ENCODE data around the gene STAT5A. TPM values are rescaled to one million over a fixed set of nuclear protein-coding genes. Genes with fewer than 3 reads are reported as not detected.

STAT5A gene
- polyA plus RNA-seq, 1 donor from 2014 or later: 0.28 TPM

DNA sequence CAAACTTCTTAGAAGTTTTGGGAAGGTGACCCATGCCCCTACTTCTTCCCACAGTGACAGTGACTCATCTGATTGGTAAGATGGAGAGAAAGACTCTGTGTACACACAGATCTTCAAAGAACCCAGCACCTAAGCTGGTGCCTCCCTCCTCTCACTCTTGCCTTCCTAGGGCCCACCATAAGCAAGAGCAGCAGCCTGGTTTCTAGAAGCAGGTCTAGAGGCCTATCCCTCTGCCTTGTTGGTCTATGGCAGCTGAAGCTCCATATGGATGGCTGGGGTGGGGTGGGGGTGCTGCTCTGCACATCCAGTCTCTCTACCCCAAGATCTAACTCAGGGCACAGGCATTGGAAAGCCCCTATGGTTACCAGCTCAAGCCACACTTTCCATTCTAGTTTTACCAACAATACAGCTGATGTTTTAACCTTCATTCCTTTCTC lies 52.4 kb downstream of the STAT5A start:
- Histone ChIP-seq H3K9me2 (ENCODE audit: insufficient read depth, low read length) (no peaks in the 10 kb centered on the region), H3K79me2 (replicated peaks; ENCODE audit: insufficient read depth, low read length) (no peaks in the 10 kb centered on the region), H3K4me2 (ENCODE audit: low read length) (no peak overlapping the region), H3K4me3 (ENCODE audit: low read length) (no peak overlapping the region), H3K9me3 (ENCODE audit: low read length) (no peaks in the 10 kb centered on the region), H4K20me1 (ENCODE audit: insufficient read depth) (no peaks in the 10 kb centered on the region), H3K27me3 (ENCODE audit: insufficient read depth, low read depth, low read length) (no peaks in the 10 kb centered on the region), H3K36me3 (ENCODE audit: insufficient read depth, low read length) (peaks cover 3% of the 10 kb centered on the region), H3F3A (ENCODE audit: insufficient read depth, low read length, poor library complexity, severe bottlenecking) (no peaks in the 10 kb centered on the region), H3K9ac (ENCODE audit: low read length) (no peak overlapping the region), H3K27ac (ENCODE audit: low read length) (no peak overlapping the region), H2AFZ (ENCODE audit: low read depth, low read length) (no peak overlapping the region)
- TF ChIP-seq EZH2 (IDR thresholded peaks at IDR 0.05; ENCODE audit: borderline replicate concordance, insufficient read depth, low read length, poor library complexity, severe bottlenecking) (no peak), EP300 (conservative IDR thresholded peaks at IDR 0.05; ENCODE audit: poor library complexity, severe bottlenecking) (no peak), RAD21 (conservative IDR thresholded peaks at IDR 0.05) (no peak), TAF1 (IDR thresholded peaks at IDR 0.05; ENCODE audit: low read depth) (no peak), POLR2AphosphoS5 (IDR thresholded peaks at IDR 0.05) (no peak), SMC3 (conservative IDR thresholded peaks at IDR 0.05; ENCODE audit: poor library complexity) (no peak), MXI1 (conservative IDR thresholded peaks at IDR 0.05; ENCODE audit: poor library complexity, severe bottlenecking) (no peak)
- TF ChIP-seq, protein P1, sequence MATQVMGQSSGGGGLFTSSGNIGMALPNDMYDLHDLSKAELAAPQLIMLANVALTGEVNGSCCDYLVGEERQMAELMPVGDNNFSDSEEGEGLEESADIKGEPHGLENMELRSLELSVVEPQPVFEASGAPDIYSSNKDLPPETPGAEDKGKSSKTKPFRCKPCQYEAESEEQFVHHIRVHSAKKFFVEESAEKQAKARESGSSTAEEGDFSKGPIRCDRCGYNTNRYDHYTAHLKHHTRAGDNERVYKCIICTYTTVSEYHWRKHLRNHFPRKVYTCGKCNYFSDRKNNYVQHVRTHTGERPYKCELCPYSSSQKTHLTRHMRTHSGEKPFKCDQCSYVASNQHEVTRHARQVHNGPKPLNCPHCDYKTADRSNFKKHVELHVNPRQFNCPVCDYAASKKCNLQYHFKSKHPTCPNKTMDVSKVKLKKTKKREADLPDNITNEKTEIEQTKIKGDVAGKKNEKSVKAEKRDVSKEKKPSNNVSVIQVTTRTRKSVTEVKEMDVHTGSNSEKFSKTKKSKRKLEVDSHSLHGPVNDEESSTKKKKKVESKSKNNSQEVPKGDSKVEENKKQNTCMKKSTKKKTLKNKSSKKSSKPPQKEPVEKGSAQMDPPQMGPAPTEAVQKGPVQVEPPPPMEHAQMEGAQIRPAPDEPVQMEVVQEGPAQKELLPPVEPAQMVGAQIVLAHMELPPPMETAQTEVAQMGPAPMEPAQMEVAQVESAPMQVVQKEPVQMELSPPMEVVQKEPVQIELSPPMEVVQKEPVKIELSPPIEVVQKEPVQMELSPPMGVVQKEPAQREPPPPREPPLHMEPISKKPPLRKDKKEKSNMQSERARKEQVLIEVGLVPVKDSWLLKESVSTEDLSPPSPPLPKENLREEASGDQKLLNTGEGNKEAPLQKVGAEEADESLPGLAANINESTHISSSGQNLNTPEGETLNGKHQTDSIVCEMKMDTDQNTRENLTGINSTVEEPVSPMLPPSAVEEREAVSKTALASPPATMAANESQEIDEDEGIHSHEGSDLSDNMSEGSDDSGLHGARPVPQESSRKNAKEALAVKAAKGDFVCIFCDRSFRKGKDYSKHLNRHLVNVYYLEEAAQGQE (IDR thresholded peaks at IDR 0.05; ENCODE audit: borderline replicate concordance): no peak
- TF ChIP-seq, protein P2, sequence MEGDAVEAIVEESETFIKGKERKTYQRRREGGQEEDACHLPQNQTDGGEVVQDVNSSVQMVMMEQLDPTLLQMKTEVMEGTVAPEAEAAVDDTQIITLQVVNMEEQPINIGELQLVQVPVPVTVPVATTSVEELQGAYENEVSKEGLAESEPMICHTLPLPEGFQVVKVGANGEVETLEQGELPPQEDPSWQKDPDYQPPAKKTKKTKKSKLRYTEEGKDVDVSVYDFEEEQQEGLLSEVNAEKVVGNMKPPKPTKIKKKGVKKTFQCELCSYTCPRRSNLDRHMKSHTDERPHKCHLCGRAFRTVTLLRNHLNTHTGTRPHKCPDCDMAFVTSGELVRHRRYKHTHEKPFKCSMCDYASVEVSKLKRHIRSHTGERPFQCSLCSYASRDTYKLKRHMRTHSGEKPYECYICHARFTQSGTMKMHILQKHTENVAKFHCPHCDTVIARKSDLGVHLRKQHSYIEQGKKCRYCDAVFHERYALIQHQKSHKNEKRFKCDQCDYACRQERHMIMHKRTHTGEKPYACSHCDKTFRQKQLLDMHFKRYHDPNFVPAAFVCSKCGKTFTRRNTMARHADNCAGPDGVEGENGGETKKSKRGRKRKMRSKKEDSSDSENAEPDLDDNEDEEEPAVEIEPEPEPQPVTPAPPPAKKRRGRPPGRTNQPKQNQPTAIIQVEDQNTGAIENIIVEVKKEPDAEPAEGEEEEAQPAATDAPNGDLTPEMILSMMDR (IDR thresholded peaks at IDR 0.05; ENCODE audit: poor library complexity, severe bottlenecking): no peak

- no peak overlapping the region for H3K27ac ChIP-seq (ENCODE audit: low read length)
- H3F3A ChIP-seq (ENCODE audit: insufficient read depth, low read length, poor library complexity, severe bottlenecking): no peaks in the 10 kb centered on the region
- no peaks in the 10 kb centered on the region for H3K9me2 ChIP-seq (ENCODE audit: insufficient read depth, low read length)
- no peak for TF ChIP-seq EP300 (conservative IDR thresholded peaks at IDR 0.05; ENCODE audit: poor library complexity, severe bottlenecking)
- TF ChIP-seq SMC3 (conservative IDR thresholded peaks at IDR 0.05; ENCODE audit: poor library complexity): no peak
- no peak for TF ChIP-seq POLR2AphosphoS5 (IDR thresholded peaks at IDR 0.05)
- no peak for TF ChIP-seq EZH2 (IDR thresholded peaks at IDR 0.05; ENCODE audit: borderline replicate concordance, insufficient read depth, low read length, poor library complexity, severe bottlenecking)
- TF ChIP-seq MXI1 (conservative IDR thresholded peaks at IDR 0.05; ENCODE audit: poor library complexity, severe bottlenecking): no peak
- no peak for TF ChIP-seq RAD21 (conservative IDR thresholded peaks at IDR 0.05)
- TF ChIP-seq, protein P1 (IDR thresholded peaks at IDR 0.05; ENCODE audit: borderline replicate concordance): no peak
- TF ChIP-seq, protein P2 (IDR thresholded peaks at IDR 0.05; ENCODE audit: poor library complexity, severe bottlenecking): no peak
- no peak for TF ChIP-seq TAF1 (IDR thresholded peaks at IDR 0.05; ENCODE audit: low read depth)
- peaks cover 3% of the 10 kb centered on the region for H3K36me3 ChIP-seq (ENCODE audit: insufficient read depth, low read length)
- H3K4me2 ChIP-seq (ENCODE audit: low read length): no peak overlapping the region
- no peaks in the 10 kb centered on the region for H3K27me3 ChIP-seq (ENCODE audit: insufficient read depth, low read depth, low read length)
- no peaks in the 10 kb centered on the region for H3K79me2 ChIP-seq (replicated peaks; ENCODE audit: insufficient read depth, low read length)
- no peak overlapping the region for H3K4me3 ChIP-seq (ENCODE audit: low read length)
- H2AFZ ChIP-seq (ENCODE audit: low read depth, low read length): no peak overlapping the region
- no peaks in the 10 kb centered on the region for H3K9me3 ChIP-seq (ENCODE audit: low read length)
- H4K20me1 ChIP-seq (ENCODE audit: insufficient read depth): no peaks in the 10 kb centered on the region
- H3K9ac ChIP-seq (ENCODE audit: low read length): no peak overlapping the region
These were observed 53.3 kb downstream of the STAT5A start for GRCh38 chr17:42341568-42341967.
